Sciatic nerve (tissue), 2 donors: ENCODE data around the gene ABTB2. TPM values are rescaled to one million over a fixed set of nuclear protein-coding genes. Genes with fewer than 3 reads are reported as not detected.

Experiments
- ATAC-seq: fragments of 200-7000 bp; cut with Tn5 transposase; one replicate; pipeline ENCODE4 v1.9.1; 2020; ENCODE audit warnings: mild to moderate bottlenecking, moderate library complexity
- DNase-seq: peaks from one replicate; pipeline ENCODE4 v3.0.0-alpha.2; 2020; ENCODE audit warnings: low spot score
- intact Hi-C: fragments of 100-400 bp; cut with DNase I; formaldehyde crosslinking; loops from one replicate; pipeline ENCODE4 v1.14.2; 2022
- total RNA-seq: library from RNA; stranded (reverse); fragmentation: NEBNext Ultra II Directional; extraction: Animal tissue kit (Norgen Biotek cat#: 25700); gene quantifications from one replicate; pipeline ENCODE4 v1.2.1, GENCODE V29; 2021
- donor health status: DM: no; HTN: no; CAD: no.
- donor health status: DM: no; HTN: no; CAD: no.

The ABTB2 gene
- total RNA-seq, 1 donor from 2014 or later: 10.5 TPM

- ATAC-seq: no peak
- intact Hi-C loops: no loop called here
Measured at GRCh38 chr11:34173050-34173449, 184.8 kb downstream of the ABTB2 start.

GRCh38 chr11:34169686-34170085 lies 188.1 kb downstream of the ABTB2 start:
- DNase-seq (no peak), ATAC-seq (no peak)
- intact Hi-C loops: no loop called here

More at GRCh38 chr11:34173050-34173449, 184.8 kb downstream of the ABTB2 start:
- DNase-seq: no peak

- DNase-seq: no peak
- ATAC-seq: no peak
Measured at GRCh38 chr11:34168642-34169420, 189.0 kb downstream of the ABTB2 start.

GRCh38 chr11:34167961-34168360 lies 189.8 kb downstream of the ABTB2 start:
- intact Hi-C loops: no loop called here
- DNase-seq (no peak), ATAC-seq (no peak)

More at GRCh38 chr11:34168642-34169420, 189.0 kb downstream of the ABTB2 start:
- intact Hi-C loops: no loop called here

GRCh38 chr11:34166806-34167740 lies 190.7 kb downstream of the ABTB2 start:
- ATAC-seq: no peak
- intact Hi-C loops: no loop called here

GRCh38 chr11:34165786-34166555 lies 191.8 kb downstream of the ABTB2 start:
- DNase-seq (no peak), ATAC-seq (no peak)
- intact Hi-C loops: no loop called here

More at GRCh38 chr11:34166806-34167740, 190.7 kb downstream of the ABTB2 start:
- DNase-seq: no peak

GRCh38 chr11:34165121-34165520 lies 192.7 kb downstream of the ABTB2 start:
- intact Hi-C loops: no loop called here
- ATAC-seq: no peak
- DNase-seq: no peak

- ATAC-seq (no peak), DNase-seq (no peak)
- intact Hi-C loops: no loop called here
Measured at GRCh38 chr11:34162856-34163255, 195.0 kb downstream of the ABTB2 start.

GRCh38 chr11:34162493-34162820 lies 195.4 kb downstream of the ABTB2 start:
- ATAC-seq (no peak), DNase-seq (no peak)
- intact Hi-C loops: no loop called here

- ATAC-seq: no peak
- intact Hi-C loops: no loop called here
- DNase-seq: no peak
Measured at GRCh38 chr11:34161812-34162492, 195.9 kb downstream of the ABTB2 start.

- intact Hi-C loops: no loop called here
- ATAC-seq: no peak
- no peak for DNase-seq
Measured at GRCh38 chr11:34161361-34161760, 196.4 kb downstream of the ABTB2 start.

- intact Hi-C loops: no loop called here
- no peak for ATAC-seq
Measured at GRCh38 chr11:34160791-34161190, 197.0 kb downstream of the ABTB2 start.

GRCh38 chr11:34160049-34160721 lies 197.6 kb downstream of the ABTB2 start:
- ATAC-seq: no peak
- DNase-seq: no peak
- intact Hi-C loops: no loop called here

More at GRCh38 chr11:34160791-34161190, 197.0 kb downstream of the ABTB2 start:
- no peak for DNase-seq

- intact Hi-C loops: no loop called here
Measured at GRCh38 chr11:34158661-34159060, 199.1 kb downstream of the ABTB2 start.

GRCh38 chr11:34157163-34157562 lies 200.6 kb downstream of the ABTB2 start:
- DNase-seq: no peak
- intact Hi-C loops: no loop called here
- no peak for ATAC-seq

More at GRCh38 chr11:34158661-34159060, 199.1 kb downstream of the ABTB2 start:
- ATAC-seq (no peak), DNase-seq (no peak)

GRCh38 chr11:34155757-34156062 lies 202.1 kb downstream of the ABTB2 start:
- ATAC-seq (peak; percentile 45), DNase-seq (no peak)
- intact Hi-C loops: no loop called here

GRCh38 chr11:34155057-34155756 lies 202.6 kb downstream of the ABTB2 start:
- DNase-seq: no peak
- ATAC-seq: peak; percentile 23
- intact Hi-C loops: no loop called here
